Panc1 (cell line): Measurements from ENCODE around the gene CKS1B. TPM values are rescaled to one million over a fixed set of nuclear protein-coding genes. Genes with fewer than 3 reads are reported as not detected.

Experiments
- ATAC-seq: fragments of 200-7000 bp; cut with Tn5 transposase; 2 replicates; pipeline ENCODE4 v1.9.1; 2020; ENCODE audit warnings: mild to moderate bottlenecking, moderate library complexity
- BruUV-seq: library from RNA; stranded (reverse); fragments of 400-500 nt; replicated peaks from 2 replicates; lab custom pipeline; 2021; lab: Mats Ljungman, UMichigan
- CTCF ChIA-PET: fragments of 300-600 bp; sonication (Branson Sonifier 250); formaldehyde crosslinking; loops from one replicate; lab custom pipeline; 2022; ENCODE audit warnings: antibody characterized with exemption; lab: Charles Lee
- POLR2A ChIA-PET: fragments of 300-600 bp; sonication (Branson Sonifier 250); formaldehyde crosslinking; loops from one replicate; lab custom pipeline; 2022; ENCODE audit warnings: antibody characterized with exemption; lab: Charles Lee
- DNase-seq: peaks from one replicate; pipeline ENCODE4 v3.0.0-alpha.2; 2010; ENCODE audit warnings: low read depth, low spot score
- H3K27ac ChIP-seq: 2 replicates; pipeline ENCODE4 v1.5.1; 2011; ENCODE audit warnings: mild to moderate bottlenecking, low read length, inconsistent platforms
- H3K27me3 ChIP-seq: fragments of 200-500 bp; sonication (Bioruptor generic); 2 replicates; pipeline ENCODE4 v1.6.0; 2014; ENCODE audit warnings: low read length, inconsistent platforms; ENCODE audit not compliant: control insufficient read depth, insufficient read depth
- H3K36me3 ChIP-seq: fragments of 200-500 bp; sonication (Bioruptor generic); 2 replicates; pipeline ENCODE4 v1.5.1; 2014; ENCODE audit warnings: inconsistent platforms, mild to moderate bottlenecking, low read length, moderate library complexity; ENCODE audit not compliant: control insufficient read depth, insufficient read depth
- H3K4me1 ChIP-seq: 2 replicates; pipeline ENCODE4 v1.5.1; 2011; ENCODE audit warnings: inconsistent platforms, mild to moderate bottlenecking, low read length, moderate library complexity; ENCODE audit not compliant: control insufficient read depth, insufficient read depth
- H3K4me3 ChIP-seq, 2 experiments: 2 replicates each; pipeline ENCODE4 v1.5.1; 2011 to 2012; ENCODE audit warnings: low read depth in 2 of 2, low read length in 2 of 2, mild to moderate bottlenecking in 2 of 2, inconsistent platforms in 1 of 2, moderate library complexity in 1 of 2
- H3K9me3 ChIP-seq: fragments of 200-500 bp; sonication (Bioruptor generic); 2 replicates; pipeline ENCODE4 v1.5.1; 2014; ENCODE audit warnings: low read depth, mild to moderate bottlenecking, inconsistent platforms, low read length, moderate library complexity; ENCODE audit not compliant: control insufficient read depth, insufficient read depth
- CTCF ChIP-seq: fragments of 450-650 bp; IDR thresholded peaks from 2 replicates; pipeline ENCODE4 v1.5.1; 2017; ENCODE audit warnings: mild to moderate bottlenecking
- POLR2AphosphoS5 ChIP-seq: IDR thresholded peaks from 2 replicates; pipeline ENCODE4 v1.6.1; 2012; ENCODE audit warnings: mild to moderate bottlenecking, low read depth, low read length, moderate library complexity
- SIN3A ChIP-seq: IDR thresholded peaks from 2 replicates; pipeline ENCODE4 v1.6.1; 2012; ENCODE audit warnings: low read depth, mild to moderate bottlenecking, low read length, moderate library complexity, borderline replicate concordance; ENCODE audit not compliant: insufficient read depth
- TCF7L2 ChIP-seq: IDR thresholded peaks from 2 replicates; pipeline ENCODE4 v1.6.1; 2011; ENCODE audit warnings: mild to moderate bottlenecking, low read depth, low read length, inconsistent platforms
- in situ Hi-C: cut with HindIII; loops from 2 replicates; pipeline ENCODE4 v1.10.0; 2016; ENCODE audit warnings: low sequenced_read_pairs, low pct_unique_long_range_greater_than_20kb
- intact Hi-C: fragments of 100-400 bp; cut with micrococcal nuclease; formaldehyde crosslinking; loops from one replicate; pipeline ENCODE4 v1.10.0; 2022; ENCODE audit not compliant: unreplicated experiment
- total RNA-seq: library from RNA; stranded (reverse); gene quantifications from one replicate; pipeline ENCODE4 v1.2.1, GENCODE V29; 2021; ENCODE audit not compliant: unreplicated experiment
- TF ChIP-seq, protein P1 (sequence below), 2 experiments: IDR thresholded peaks; 2 replicates each; pipeline ENCODE4 v1.6.1; 2011 to 2012; ENCODE audit warnings: low read depth in 2 of 2, control low read depth in 1 of 2, low read length in 1 of 2, mild to moderate bottlenecking in 1 of 2, moderate library complexity in 1 of 2; ENCODE audit not compliant: insufficient read depth in 1 of 2

The CKS1B gene
- total RNA-seq, 1 experiment from 2014 or later = 212 TPM

GRCh38 chr1:154978360-154978759 lies 3.9 kb downstream of the CKS1B start:
- intact Hi-C loops (no loop called here), in situ Hi-C loops (no loop called here)
- ChIA-PET CTCF (no interaction called here), POLR2A (no interaction called here)
- H3K36me3 ChIP-seq = peaks cover 13% of the 10 kb centered on the region
- no peak for ATAC-seq
- TF ChIP-seq SIN3A (no peak), TCF7L2 (no peak), POLR2AphosphoS5 (no peak), CTCF (no peak)
- TF ChIP-seq, protein P1, sequence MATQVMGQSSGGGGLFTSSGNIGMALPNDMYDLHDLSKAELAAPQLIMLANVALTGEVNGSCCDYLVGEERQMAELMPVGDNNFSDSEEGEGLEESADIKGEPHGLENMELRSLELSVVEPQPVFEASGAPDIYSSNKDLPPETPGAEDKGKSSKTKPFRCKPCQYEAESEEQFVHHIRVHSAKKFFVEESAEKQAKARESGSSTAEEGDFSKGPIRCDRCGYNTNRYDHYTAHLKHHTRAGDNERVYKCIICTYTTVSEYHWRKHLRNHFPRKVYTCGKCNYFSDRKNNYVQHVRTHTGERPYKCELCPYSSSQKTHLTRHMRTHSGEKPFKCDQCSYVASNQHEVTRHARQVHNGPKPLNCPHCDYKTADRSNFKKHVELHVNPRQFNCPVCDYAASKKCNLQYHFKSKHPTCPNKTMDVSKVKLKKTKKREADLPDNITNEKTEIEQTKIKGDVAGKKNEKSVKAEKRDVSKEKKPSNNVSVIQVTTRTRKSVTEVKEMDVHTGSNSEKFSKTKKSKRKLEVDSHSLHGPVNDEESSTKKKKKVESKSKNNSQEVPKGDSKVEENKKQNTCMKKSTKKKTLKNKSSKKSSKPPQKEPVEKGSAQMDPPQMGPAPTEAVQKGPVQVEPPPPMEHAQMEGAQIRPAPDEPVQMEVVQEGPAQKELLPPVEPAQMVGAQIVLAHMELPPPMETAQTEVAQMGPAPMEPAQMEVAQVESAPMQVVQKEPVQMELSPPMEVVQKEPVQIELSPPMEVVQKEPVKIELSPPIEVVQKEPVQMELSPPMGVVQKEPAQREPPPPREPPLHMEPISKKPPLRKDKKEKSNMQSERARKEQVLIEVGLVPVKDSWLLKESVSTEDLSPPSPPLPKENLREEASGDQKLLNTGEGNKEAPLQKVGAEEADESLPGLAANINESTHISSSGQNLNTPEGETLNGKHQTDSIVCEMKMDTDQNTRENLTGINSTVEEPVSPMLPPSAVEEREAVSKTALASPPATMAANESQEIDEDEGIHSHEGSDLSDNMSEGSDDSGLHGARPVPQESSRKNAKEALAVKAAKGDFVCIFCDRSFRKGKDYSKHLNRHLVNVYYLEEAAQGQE (IDR thresholded peaks at IDR 0.05; ENCODE audit: insufficient read depth in 1 of 2, low read depth in 2 of 2, low read length in 1 of 2) = no peak
- peak overlapping the region; percentile 37; the same call in 1 of the 2 replicates for H3K27ac ChIP-seq
- H3K4me3 ChIP-seq = no peak overlapping the region
- no TSS peak for BruUV-seq
- H3K9me3 ChIP-seq = no peaks in the 10 kb centered on the region
- H3K4me1 ChIP-seq = peaks cover 29% of the 10 kb centered on the region
- H3K27me3 ChIP-seq = no peaks in the 10 kb centered on the region
- DNase-seq = no peak

DNA sequence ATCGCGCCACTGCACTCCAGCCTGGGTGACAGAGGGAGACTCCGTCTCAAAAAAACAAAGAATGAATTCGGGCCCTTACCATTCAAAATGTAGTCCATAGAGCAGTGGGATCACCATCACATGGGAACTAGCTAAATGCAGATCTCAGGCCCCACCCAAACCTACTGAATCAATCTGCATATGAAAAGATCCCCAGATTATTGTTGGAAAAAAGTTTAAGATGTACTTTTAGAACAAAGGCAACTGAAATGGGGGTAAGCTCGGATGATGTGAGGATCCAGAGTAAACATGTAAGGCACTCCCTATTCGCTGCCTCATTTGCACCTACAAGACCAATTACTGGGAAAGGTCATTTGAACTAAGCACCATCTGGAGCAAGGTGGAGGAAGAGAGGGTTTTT lies 7.9 kb downstream of the CKS1B start:
- H3K4me1 ChIP-seq = peaks cover 16% of the 10 kb centered on the region
- peaks cover 13% of the 10 kb centered on the region for H3K36me3 ChIP-seq
- intact Hi-C loops = no loop called here
- BruUV-seq = no TSS peak
- ATAC-seq (no peak), DNase-seq (no peak)
- TF ChIP-seq, protein P1 (IDR thresholded peaks at IDR 0.05; ENCODE audit: insufficient read depth in 1 of 2, low read depth in 2 of 2, low read length in 1 of 2) = no peak
- TF ChIP-seq CTCF = no peak
- peak overlapping the region; percentile 55 to 56 for H3K4me3 ChIP-seq
- POLR2A ChIA-PET = interaction anchor here (1.0 to 1.7 kb wide), 2 partner anchors 9 to 18 kb away, joined by 6 to 10 read pairs; no protein-coding TSS in a partner anchor
- CTCF ChIA-PET = interaction anchor here (0.7 kb wide), 1 partner anchor 108 kb away, joined by 4 read pairs; no protein-coding TSS in a partner anchor
- in situ Hi-C loops = no loop called here
- no peaks in the 10 kb centered on the region for H3K27me3 ChIP-seq
- H3K27ac ChIP-seq = peak overlapping the region; percentile 94
- no peaks in the 10 kb centered on the region for H3K9me3 ChIP-seq
